Lung (tissue), 12 donors: Measurements from ENCODE around the gene MPND. TPM values are rescaled to one million over a fixed set of nuclear protein-coding genes. Genes with fewer than 3 reads are reported as not detected.

Experiments
- ATAC-seq: fragments of 200-7000 bp; cut with Tn5 transposase; one replicate; pipeline ENCODE4 v1.9.1; 2020; ENCODE audit warnings: moderate number of reproducible peaks; ENCODE audit not compliant: insufficient read depth, low FRiP score
- DNase-seq, 3 donors: peaks; one replicate each; pipeline ENCODE4 v3.0.0-alpha.2; 2013 to 2017
- H3K27ac ChIP-seq, 2 donors: one replicate each; pipeline ENCODE4 v1.5.1; 2013; ENCODE audit warnings: mild to moderate bottlenecking in 2 of 2, moderate library complexity in 2 of 2, control low read depth in 1 of 2, inconsistent platforms in 1 of 2, low read depth in 1 of 2, low read length in 1 of 2
- H3K27me3 ChIP-seq, 3 donors: one replicate each; pipeline ENCODE4 v1.5.1; 2013; ENCODE audit warnings: low read length in 2 of 3; ENCODE audit not compliant: control insufficient read depth in 3 of 3, insufficient read depth in 3 of 3
- H3K36me3 ChIP-seq, 4 donors: one replicate each; pipeline ENCODE4 v1.5.1; 2013; ENCODE audit warnings: low read length in 4 of 4, mild to moderate bottlenecking in 1 of 4, moderate library complexity in 1 of 4; ENCODE audit not compliant: control insufficient read depth in 4 of 4, insufficient read depth in 4 of 4
- H3K4me1 ChIP-seq, 5 donors: one replicate each; pipeline ENCODE4 v1.5.1; 2013; ENCODE audit warnings: low read length in 5 of 5, mild to moderate bottlenecking in 2 of 5, moderate library complexity in 1 of 5; ENCODE audit not compliant: control insufficient read depth in 5 of 5, insufficient read depth in 5 of 5
- H3K4me3 ChIP-seq: one replicate; pipeline ENCODE4 v1.5.1; 2013; ENCODE audit warnings: mild to moderate bottlenecking, control low read depth, moderate library complexity
- H3K9ac ChIP-seq, 2 donors: one replicate each; pipeline ENCODE4 v1.5.1; 2013; ENCODE audit warnings: low read length in 2 of 2, control low read depth in 1 of 2; ENCODE audit not compliant: insufficient read depth in 1 of 2
- H3K9me3 ChIP-seq, 4 donors: one replicate each; pipeline ENCODE4 v1.5.1; 2013; ENCODE audit warnings: low read length in 3 of 4, mild to moderate bottlenecking in 1 of 4, moderate library complexity in 1 of 4; ENCODE audit not compliant: control insufficient read depth in 4 of 4, insufficient read depth in 3 of 4
- CTCF ChIP-seq: IDR thresholded peaks from 2 replicates; pipeline ENCODE4 v1.5.1; 2012; ENCODE audit warnings: mild to moderate bottlenecking; ENCODE audit errors: control extremely low read depth, extremely low read depth
- WGBS, 2 donors: extraction: QIAGEN DNeasy Blood & Tissue Kit; methylation state at CpG; one replicate each; pipeline ENCODE4 v1.1.7; 2013; 5-methylcytosine and 5-hydroxymethylcytosine counted together
- polyA plus RNA-seq, 2 donors: library from polyadenylated mRNA; stranded (reverse); fragments of 200-250 nt; gene quantifications; one replicate each; pipeline ENCODE4 v1.2.1, GENCODE V29; 2013
- total RNA-seq, 2 donors: library from RNA; depleted of rRNA in 1 of 2; stranded (reverse); fragments of >200 nt in 1 of 2; gene quantifications; one replicate each; pipeline ENCODE4 v1.2.1, GENCODE V29; 2014 to 2021
- donor health status: control.
- donor health status: control.
- donor health status: Bipolar disorder and iron deficiency.
- donor health status: healthy.
- donor health status: DM: yes; HTN: yes; CAD: no.

The MPND gene
- total and polyA plus RNA-seq, 4 donors: 9.1 to 32.3 (median 24.6) TPM

GRCh38 chr19:4363571-4364304 lies 20.4 kb downstream of the MPND start:
- H3K9me3 ChIP-seq: no peaks in the 10 kb centered on the region
- ATAC-seq: no peak
- H3K36me3 ChIP-seq: peaks cover 9 to 74% (median 33%) of the 10 kb centered on the region in 4 donors
- peaks cover 6 to 46% (median 12%) of the 10 kb centered on the region in 5 donors for H3K4me1 ChIP-seq
- no peak overlapping the region for H3K27ac ChIP-seq
- WGBS, 2 donors: 93 to 94% methylated on average over 25 to 26 of the region's 26 CpGs
- no peak for DNase-seq
- H3K27me3 ChIP-seq: no peaks in the 10 kb centered on the region
- TF ChIP-seq CTCF: no peak
- H3K9ac ChIP-seq: no peak overlapping the region
- H3K4me3 ChIP-seq: no peak overlapping the region

GRCh38 chr19:4365341-4365740 lies 22.0 kb downstream of the MPND start:
- Histone ChIP-seq H3K36me3 (peaks cover 8 to 59% (median 29%) of the 10 kb centered on the region in 4 donors), H3K4me3 (no peak overlapping the region), H3K9me3 (no peaks in the 10 kb centered on the region), H3K4me1 (peaks cover 6 to 49% (median 24%) of the 10 kb centered on the region in 5 donors), H3K27ac (no peak overlapping the region), H3K27me3 (no peaks in the 10 kb centered on the region), H3K9ac (no peak overlapping the region)
- TF ChIP-seq CTCF: no peak
- ATAC-seq (no peak), DNase-seq (no peak)
- WGBS, 2 donors: 92% methylated on average over 16 of the region's 16 CpGs

- WGBS, 2 donors: 94 to 97% methylated on average over 19 of the region's 19 CpGs
- TF ChIP-seq CTCF: no peak
Measured at GRCh38 chr19:4365791-4366665, 22.7 kb downstream of the MPND start.

More at GRCh38 chr19:4365791-4366665, 22.7 kb downstream of the MPND start:
- H3K36me3 ChIP-seq: peaks cover 7 to 53% (median 31%) of the 10 kb centered on the region in 4 donors
- H3K27me3 ChIP-seq: no peaks in the 10 kb centered on the region
- peaks cover 6 to 49% (median 25%) of the 10 kb centered on the region in 5 donors for H3K4me1 ChIP-seq
- H3K9ac ChIP-seq: no peak overlapping the region
- no peak for DNase-seq
- H3K9me3 ChIP-seq: no peaks in the 10 kb centered on the region
- no peak overlapping the region for H3K4me3 ChIP-seq
- ATAC-seq: no peak
- H3K27ac ChIP-seq: no peak overlapping the region
